Putamen (tissue), 1 donor: ENCODE measurements around the gene GPR12.

Experiments
- DNase-seq: peaks from one replicate; pipeline ENCODE4 v3.0.0-alpha.2; 2016; ENCODE audit warnings: low spot score

GPR12 gene

GRCh38 chr13:26759907-26760831, at the start of gene GPR12:
GPR12 (minus strand) TSS chr13:26760786; CDS start chr13:26759827, 959 bp downstream.
- DNase-seq = peak; percentile 8

- no peak for DNase-seq
Observed at GRCh38 chr13:26810095-26810494, 49.5 kb upstream of the GPR12 start.

- DNase-seq = no peak
Observed at GRCh38 chr13:26806891-26807290, 46.3 kb upstream of the GPR12 start.

GRCh38 chr13:26787961-26788360, 27.4 kb upstream of the GPR12 start:
- DNase-seq = no peak

GRCh38 chr13:26786651-26787295, 26.2 kb upstream of the GPR12 start:
- no peak for DNase-seq

GRCh38 chr13:26785838-26786630, 25.4 kb upstream of the GPR12 start:
- no peak for DNase-seq

GRCh38 chr13:26784704-26785639, 24.4 kb upstream of the GPR12 start:
- DNase-seq = no peak

GRCh38 chr13:26780411-26780810, 19.8 kb upstream of the GPR12 start:
- no peak for DNase-seq

- no peak for DNase-seq
Observed at GRCh38 chr13:26779321-26779720, 18.7 kb upstream of the GPR12 start.

GRCh38 chr13:26772531-26772930, 11.9 kb upstream of the GPR12 start:
- no peak for DNase-seq

GRCh38 chr13:26771796-26772195, 11.2 kb upstream of the GPR12 start:
- no peak for DNase-seq

GRCh38 chr13:26762745-26763345, 2.3 kb upstream of the GPR12 start:
- no peak for DNase-seq

GRCh38 chr13:26760832-26761582, 421 bp upstream of the GPR12 start:
- DNase-seq = peak; percentile 19

- no peak for DNase-seq
Observed at GRCh38 chr13:26759249-26759906, 1.2 kb downstream of the GPR12 start.

- no peak for DNase-seq
Observed at GRCh38 chr13:26758496-26759157, 2.0 kb downstream of the GPR12 start.

- peak; percentile 30 for DNase-seq
Observed at GRCh38 chr13:26756961-26757360, 3.6 kb downstream of the GPR12 start.

- no peak for DNase-seq
Observed at GRCh38 chr13:26752671-26753070, 7.9 kb downstream of the GPR12 start.

- no peak for DNase-seq
Observed at GRCh38 chr13:26749905-26750304, 10.7 kb downstream of the GPR12 start.

GRCh38 chr13:26749285-26749684, 11.3 kb downstream of the GPR12 start:
- no peak for DNase-seq
